Calu3 (cell line): ENCODE measurements around the gene UVSSA. TPM values are rescaled to one million over a fixed set of nuclear protein-coding genes. Genes with fewer than 3 reads are reported as not detected.

ENCODE experiments used
- BruUV-seq: library from RNA; stranded (reverse); fragments of 400-500 nt; replicated peaks from 2 replicates; lab custom pipeline; 2021; lab: Mats Ljungman, UMichigan
- CTCF ChIA-PET: fragments of 300-600 bp; sonication (Branson Sonifier 250); formaldehyde crosslinking; loops from one replicate; lab custom pipeline; 2022; ENCODE audit warnings: antibody characterized with exemption; lab: Charles Lee
- DNase-seq: peaks from one replicate; pipeline ENCODE4 v3.0.0; 2022
- H3K27ac Mint-ChIP-seq: one replicate; pipeline ENCODE4 v1.8.0; 2022; ENCODE audit warnings: mixed read lengths; ENCODE audit not compliant: unreplicated experiment
- H3K27me3 Mint-ChIP-seq: one replicate; pipeline ENCODE4 v1.8.0; 2022; ENCODE audit warnings: mixed read lengths; ENCODE audit not compliant: unreplicated experiment
- H3K36me3 Mint-ChIP-seq: one replicate; pipeline ENCODE4 v1.8.0; 2022; ENCODE audit warnings: mild to moderate bottlenecking, moderate library complexity, mixed read lengths; ENCODE audit not compliant: insufficient read depth, unreplicated experiment
- H3K4me1 Mint-ChIP-seq: one replicate; pipeline ENCODE4 v1.8.0; 2022; ENCODE audit warnings: mild to moderate bottlenecking, low read depth, mixed read lengths; ENCODE audit not compliant: unreplicated experiment
- H3K4me3 Mint-ChIP-seq: one replicate; pipeline ENCODE4 v1.8.0; 2022; ENCODE audit warnings: mild to moderate bottlenecking, low read depth, moderate library complexity, mixed read lengths; ENCODE audit not compliant: unreplicated experiment
- H3K9me3 Mint-ChIP-seq: one replicate; pipeline ENCODE4 v1.8.0; 2022; ENCODE audit warnings: low read depth, mixed read lengths; ENCODE audit not compliant: unreplicated experiment
- intact Hi-C: fragments of 100-400 bp; cut with micrococcal nuclease; formaldehyde crosslinking; loops from one replicate; pipeline ENCODE4 v1.10.0; 2022; ENCODE audit not compliant: unreplicated experiment
- total RNA-seq: library from RNA; stranded (reverse); gene quantifications from 2 replicates; pipeline ENCODE4 v1.2.3, GENCODE V29; 2022
- TF ChIP-seq, protein P1 (sequence below): fragments of 200-600 bp; IDR thresholded peaks from one replicate; pipeline ENCODE4 v1.8.0; 2022; ENCODE audit warnings: antibody characterized with exemption; ENCODE audit not compliant: unreplicated experiment

The UVSSA gene
- total RNA-seq, 1 experiment from 2014 or later, result 19.9 TPM

DNA sequence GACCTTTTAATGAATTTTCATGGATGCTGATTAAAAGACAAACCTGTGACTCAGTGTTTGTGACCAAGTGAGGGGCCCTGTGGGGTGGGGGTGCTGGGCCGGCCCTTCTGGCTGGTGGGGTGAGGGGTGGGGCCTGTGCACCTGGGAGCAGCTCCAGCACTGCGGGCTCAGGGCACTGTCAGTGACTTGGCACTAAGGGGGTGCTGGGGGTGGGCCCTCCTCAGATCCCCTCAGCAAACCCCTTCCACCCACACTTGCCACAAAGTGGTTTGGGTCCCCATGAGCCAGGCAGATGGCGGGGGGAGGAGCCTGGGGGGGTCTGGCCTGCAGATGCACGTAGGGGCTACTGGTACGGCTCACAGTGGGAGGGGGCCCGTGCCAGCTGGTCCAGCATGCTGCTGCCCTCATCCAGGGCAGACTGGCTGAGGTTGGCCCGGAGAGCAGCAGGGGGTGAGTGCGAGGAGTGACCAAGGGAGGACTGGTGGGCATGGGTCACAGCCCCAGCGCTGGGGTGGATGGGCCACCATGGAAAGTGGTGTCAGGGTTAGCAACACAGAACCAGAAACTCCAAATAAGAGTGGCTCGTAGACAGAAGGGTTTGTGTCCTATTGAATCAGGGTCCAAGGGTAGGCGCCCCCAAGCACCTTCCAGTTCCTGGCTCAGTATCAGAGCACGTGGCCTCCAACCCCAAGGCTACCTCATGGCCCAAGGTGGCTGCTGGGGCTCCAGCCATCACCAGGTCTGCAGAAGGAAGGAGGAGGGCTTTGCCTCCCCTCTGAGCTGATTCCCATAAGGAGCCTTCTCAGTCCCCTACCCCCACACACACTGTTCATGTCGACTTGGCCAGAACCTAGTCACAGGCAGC lies 49.2 kb downstream of the UVSSA start:
- no TSS peak for BruUV-seq
- no peak for DNase-seq
- no peaks in the 10 kb centered on the region for H3K4me1 Mint-ChIP-seq
- H3K4me3 Mint-ChIP-seq, result no peak overlapping the region
- CTCF ChIA-PET, result no interaction called here
- H3K27me3 Mint-ChIP-seq, result no peaks in the 10 kb centered on the region
- H3K27ac Mint-ChIP-seq, result no peak overlapping the region
- peaks cover 3% of the 10 kb centered on the region for H3K9me3 Mint-ChIP-seq
- peaks cover 9% of the 10 kb centered on the region for H3K36me3 Mint-ChIP-seq
- TF ChIP-seq, protein P1, sequence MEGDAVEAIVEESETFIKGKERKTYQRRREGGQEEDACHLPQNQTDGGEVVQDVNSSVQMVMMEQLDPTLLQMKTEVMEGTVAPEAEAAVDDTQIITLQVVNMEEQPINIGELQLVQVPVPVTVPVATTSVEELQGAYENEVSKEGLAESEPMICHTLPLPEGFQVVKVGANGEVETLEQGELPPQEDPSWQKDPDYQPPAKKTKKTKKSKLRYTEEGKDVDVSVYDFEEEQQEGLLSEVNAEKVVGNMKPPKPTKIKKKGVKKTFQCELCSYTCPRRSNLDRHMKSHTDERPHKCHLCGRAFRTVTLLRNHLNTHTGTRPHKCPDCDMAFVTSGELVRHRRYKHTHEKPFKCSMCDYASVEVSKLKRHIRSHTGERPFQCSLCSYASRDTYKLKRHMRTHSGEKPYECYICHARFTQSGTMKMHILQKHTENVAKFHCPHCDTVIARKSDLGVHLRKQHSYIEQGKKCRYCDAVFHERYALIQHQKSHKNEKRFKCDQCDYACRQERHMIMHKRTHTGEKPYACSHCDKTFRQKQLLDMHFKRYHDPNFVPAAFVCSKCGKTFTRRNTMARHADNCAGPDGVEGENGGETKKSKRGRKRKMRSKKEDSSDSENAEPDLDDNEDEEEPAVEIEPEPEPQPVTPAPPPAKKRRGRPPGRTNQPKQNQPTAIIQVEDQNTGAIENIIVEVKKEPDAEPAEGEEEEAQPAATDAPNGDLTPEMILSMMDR, result no peak
- intact Hi-C loops, result no loop called here

GRCh38 chr4:1396806-1397455 lies 49.9 kb downstream of the UVSSA start:
- CTCF ChIA-PET, result no interaction called here
- H3K36me3 Mint-ChIP-seq, result peaks cover 9% of the 10 kb centered on the region
- intact Hi-C loops, result no loop called here
- no peak overlapping the region for H3K27ac Mint-ChIP-seq
- no peak for DNase-seq
- no peaks in the 10 kb centered on the region for H3K4me1 Mint-ChIP-seq
- TF ChIP-seq, protein P1, result no peak
- H3K4me3 Mint-ChIP-seq, result no peak overlapping the region
- no TSS peak for BruUV-seq
- peaks cover 3% of the 10 kb centered on the region for H3K9me3 Mint-ChIP-seq
- H3K27me3 Mint-ChIP-seq, result no peaks in the 10 kb centered on the region

DNA sequence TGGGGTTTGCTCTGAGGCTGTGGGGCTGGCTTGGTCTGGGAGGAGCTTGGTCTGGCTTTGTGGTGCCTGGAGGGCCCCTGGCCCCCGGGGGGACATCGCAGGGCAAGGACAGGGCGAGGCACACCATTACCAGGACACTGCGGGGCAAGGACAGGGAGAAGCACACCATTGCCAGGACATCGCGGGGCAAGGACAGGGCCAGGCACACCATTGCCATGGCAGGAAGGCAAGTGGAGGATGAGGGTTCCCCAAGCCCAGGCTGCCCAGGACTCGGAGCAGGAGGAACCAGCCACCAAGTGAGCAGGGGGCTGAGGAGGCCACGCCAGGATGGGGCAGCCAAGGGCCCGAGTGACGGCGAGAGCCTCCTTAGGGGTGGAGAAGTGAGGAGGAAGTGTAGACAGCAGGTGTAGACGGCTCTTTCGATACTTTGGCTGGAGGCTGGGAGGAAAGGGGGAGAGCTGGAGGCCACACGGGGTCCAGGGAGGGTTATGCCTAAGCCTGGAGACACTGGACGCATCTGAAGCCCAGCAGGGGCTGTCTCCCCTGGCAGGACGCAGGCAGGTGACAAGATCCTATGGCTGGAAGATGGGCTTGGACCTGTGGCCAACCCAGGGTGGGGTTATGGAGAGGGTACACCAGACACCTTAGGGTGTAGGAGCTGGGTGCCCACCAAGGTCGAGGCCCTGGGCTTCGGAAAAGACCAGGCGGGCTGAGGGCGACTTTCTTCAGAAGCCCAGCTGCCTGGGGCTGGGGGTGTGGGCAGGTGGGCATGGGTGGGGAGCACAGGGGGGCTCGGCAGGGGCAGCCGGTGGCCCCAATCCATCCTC lies 51.9 kb downstream of the UVSSA start:
- CTCF ChIA-PET, result no interaction called here
- H3K27ac Mint-ChIP-seq, result no peak overlapping the region
- DNase-seq, result no peak
- no peaks in the 10 kb centered on the region for H3K27me3 Mint-ChIP-seq
- no peak overlapping the region for H3K4me3 Mint-ChIP-seq
- peaks cover 3% of the 10 kb centered on the region for H3K9me3 Mint-ChIP-seq
- peaks cover 9% of the 10 kb centered on the region for H3K36me3 Mint-ChIP-seq
- H3K4me1 Mint-ChIP-seq, result no peaks in the 10 kb centered on the region
- TF ChIP-seq, protein P1, result no peak
- BruUV-seq, result no TSS peak
- intact Hi-C loops, result no loop called here

DNA sequence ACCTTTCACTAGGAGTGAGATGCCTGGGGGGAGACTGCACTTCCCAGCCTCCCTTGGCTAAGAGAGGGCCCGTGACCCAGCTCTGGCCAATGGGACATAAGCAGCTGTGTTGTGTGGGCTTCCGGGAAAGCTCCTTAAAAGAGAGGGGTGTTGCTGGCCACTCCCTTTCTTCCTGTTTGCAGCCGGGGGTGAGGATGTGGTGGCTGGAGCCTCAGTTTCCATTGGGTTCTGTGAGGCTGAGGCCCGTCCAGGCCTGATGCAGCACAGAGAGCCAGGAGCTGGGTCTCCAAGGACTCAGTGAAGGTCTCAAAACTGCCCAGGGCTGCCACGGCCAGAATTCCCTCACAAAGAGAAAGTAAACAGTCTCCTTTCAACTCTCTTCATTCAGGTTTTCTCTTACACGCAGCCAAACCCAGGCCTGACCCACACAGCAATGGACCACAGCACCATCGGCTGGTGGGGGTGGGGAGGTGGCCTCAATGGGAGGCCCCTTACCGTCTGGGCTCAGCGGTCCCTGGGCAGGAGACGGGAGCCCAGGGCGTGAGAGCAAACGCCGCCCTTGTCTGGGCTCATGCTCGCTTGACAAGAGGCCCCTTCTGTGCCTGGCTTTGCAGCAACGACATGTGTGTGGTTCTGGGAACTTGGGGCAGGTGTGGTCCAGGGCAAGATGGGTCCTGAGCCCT lies 52.6 kb downstream of the UVSSA start:
- Mint-ChIP-seq H3K4me3 (no peak overlapping the region), H3K27me3 (no peaks in the 10 kb centered on the region), H3K27ac (no peak overlapping the region), H3K4me1 (no peaks in the 10 kb centered on the region), H3K36me3 (peaks cover 9% of the 10 kb centered on the region), H3K9me3 (peaks cover 3% of the 10 kb centered on the region)
- CTCF ChIA-PET, result no interaction called here
- BruUV-seq, result no TSS peak
- TF ChIP-seq, protein P1, result no peak
- intact Hi-C loops, result no loop called here
- DNase-seq, result no peak
